ENCODE data around the gene NKX1-2.

DNA sequence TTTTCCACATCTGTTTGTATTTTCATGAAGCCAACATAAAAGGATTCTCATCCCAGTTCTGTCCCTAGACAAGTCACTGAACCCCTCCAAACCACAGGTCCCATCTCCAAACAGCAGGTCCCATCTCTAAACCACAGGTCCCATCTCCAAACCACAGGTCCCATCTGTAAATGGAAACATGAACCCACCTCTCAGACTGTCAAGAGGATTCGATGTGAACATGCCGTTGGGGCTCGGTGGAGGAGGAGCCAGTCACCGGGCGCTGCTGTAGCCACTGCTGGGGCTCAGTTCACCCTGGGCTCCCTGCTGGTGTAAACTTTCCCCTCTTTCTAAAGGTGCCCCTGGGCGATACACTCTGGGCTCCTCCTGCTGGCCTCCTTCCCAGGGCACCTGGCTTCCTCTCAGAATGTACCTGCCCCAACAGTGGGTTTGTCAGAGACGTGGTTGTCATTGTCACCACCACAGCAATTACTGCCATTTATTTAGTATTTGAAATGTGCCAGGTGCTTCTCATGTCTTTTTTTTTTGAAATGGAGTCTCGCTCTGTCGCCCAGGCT is 24.8 kb upstream of the NKX1-2 start:
- no peak for TF ChIP-seq CTCF (conservative IDR thresholded peaks at IDR 0.05; ENCODE audit: low read depth, low read length)
- TF ChIP-seq EZH2 (IDR thresholded peaks at IDR 0.05; ENCODE audit: borderline replicate concordance, low read depth, low read length, poor library complexity, severe bottlenecking), result no peak
